NCI-H2107 treated with DMSO at 0.1 percent for 48 hours (cell line): ENCODE measurements around the gene MAP2K6.

ENCODE experiments used
- DNase-seq: peaks from one replicate; lab custom pipeline; 2025; ENCODE audit not compliant: unreplicated experiment; lab: John Stamatoyannopoulos, UW

Gene MAP2K6

DNA sequence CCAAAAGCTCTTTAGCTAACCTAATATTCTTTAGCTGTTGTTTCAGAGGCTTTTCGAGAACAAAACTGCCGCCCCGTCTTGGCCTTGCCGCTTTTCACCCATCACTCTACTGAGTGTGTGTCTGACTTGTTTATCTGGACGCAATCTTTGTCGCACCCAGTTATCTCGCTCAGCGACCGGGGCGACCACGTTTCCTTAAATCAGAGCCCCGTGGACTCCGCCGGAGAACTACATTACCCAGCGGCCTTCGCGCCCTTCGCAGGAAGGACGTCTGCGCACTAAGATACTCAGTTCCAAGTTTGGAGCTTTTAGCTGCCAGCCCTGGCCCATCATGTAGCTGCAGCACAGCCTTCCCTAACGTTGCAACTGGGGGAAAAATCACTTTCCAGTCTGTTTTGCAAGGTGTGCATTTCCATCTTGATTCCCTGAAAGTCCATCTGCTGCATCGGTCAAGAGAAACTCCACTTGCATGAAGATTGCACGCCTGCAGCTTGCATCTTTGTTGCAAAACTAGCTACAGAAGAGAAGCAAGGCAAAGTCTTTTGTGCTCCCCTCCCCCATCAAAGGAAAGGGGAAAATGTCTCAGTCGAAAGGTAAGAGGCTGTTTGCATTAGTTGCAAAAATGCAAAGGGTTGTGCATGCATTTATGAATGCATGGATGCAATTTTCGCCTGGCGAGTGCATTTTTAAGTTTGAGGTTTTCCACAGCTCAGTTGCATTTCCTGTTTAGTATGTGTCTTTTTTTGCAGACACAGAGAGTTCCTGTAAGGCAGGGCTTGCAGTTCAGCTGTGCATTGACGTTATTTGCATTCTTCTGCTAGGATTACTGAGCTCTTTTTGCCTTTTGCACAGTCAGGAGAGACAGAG, at the start of gene MAP2K6:
Gene MAP2K6 (plus strand): TSS at position 290 of the 867 bp plus-strand sequence. CDS start 288 bp downstream, at position 578.
- DNase-seq: peak; percentile 28

DNA sequence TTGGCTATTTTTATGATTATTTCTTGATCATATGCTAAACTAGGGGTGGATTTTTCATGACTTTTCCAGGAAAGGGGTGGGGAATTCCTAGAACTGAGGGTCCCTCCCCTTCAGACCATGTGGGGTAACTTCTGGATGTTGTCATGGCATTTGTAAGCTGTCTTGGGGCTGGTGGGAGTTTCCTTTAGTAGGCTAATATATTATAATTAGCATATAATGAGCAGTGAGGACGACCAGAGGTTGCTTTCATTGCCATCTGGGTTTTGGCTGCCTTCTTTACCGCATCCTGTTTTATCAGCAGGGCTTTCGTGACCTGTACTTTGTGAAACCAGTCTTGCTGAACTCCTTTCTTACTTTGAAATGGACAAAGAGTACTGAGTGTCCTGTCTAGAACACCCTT, 47.2 kb upstream of the MAP2K6 start:
- no peak for DNase-seq

DNA sequence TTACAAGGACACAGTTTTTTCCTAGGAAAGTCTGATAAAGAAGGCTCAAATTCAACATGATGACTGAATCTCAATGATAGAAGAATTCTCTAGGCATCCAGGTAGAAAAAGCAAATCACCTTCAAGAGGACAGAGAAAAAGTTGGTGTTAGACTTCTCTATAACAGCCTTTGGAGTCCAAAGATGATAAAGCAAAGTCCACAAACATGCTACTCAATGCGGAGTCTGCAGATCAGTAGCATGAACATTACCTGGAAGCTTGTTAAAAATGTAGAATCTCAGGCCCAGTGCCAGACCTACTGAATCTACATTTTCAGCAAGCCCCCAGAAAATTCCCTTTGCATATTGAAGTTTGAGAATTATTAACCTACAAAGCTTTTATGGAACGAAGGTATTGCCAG, 41.4 kb upstream of the MAP2K6 start:
- no peak for DNase-seq

DNA sequence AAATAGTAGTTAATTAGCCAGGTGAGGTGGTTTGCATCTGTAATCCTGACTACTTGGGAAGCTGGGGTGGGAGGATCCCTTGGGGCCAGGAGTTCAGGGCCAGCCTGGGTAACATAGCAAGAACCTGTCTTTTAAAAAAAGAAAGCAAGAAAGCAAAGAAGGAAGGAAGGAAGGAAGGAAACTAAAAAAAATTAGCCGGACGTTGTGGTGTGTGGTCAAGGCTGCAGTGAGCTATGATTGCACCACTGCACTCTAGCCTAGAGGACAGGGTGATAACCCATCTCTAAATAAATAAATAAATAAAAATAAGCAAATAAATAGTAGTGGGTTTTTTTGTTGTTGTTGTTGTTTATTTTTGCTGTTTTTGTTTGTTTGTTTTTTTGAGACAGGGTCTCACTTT, 39.3 kb upstream of the MAP2K6 start:
- DNase-seq: no peak

DNA sequence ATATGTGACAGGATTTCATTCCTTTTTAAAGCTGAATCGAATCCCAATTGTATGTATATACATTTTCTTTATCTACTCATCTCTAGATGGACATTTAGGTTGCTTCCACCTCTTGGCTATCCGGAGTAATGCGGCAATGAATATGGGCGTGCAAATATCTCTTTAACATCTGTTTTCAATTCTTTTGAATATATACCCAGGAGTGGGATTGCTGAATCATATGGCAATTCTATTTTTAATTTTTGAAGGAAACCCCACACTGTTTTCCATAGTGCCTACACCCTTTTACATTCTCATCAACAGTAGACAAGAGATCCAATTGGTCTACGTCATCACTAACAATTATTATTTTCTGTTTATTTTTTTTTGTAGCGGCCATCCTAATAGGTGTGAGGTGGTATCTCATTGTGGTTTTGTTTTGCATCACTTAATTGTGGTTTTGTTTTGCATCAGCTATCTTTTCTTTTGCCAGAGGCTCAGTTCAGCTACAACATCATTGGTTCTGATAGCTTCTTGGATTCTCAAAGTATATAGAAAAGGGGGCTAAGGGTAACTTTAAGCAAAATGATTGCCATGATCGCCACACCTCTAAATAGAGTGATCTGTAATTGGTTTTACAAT, 25.6 kb upstream of the MAP2K6 start:
- DNase-seq: no peak

DNA sequence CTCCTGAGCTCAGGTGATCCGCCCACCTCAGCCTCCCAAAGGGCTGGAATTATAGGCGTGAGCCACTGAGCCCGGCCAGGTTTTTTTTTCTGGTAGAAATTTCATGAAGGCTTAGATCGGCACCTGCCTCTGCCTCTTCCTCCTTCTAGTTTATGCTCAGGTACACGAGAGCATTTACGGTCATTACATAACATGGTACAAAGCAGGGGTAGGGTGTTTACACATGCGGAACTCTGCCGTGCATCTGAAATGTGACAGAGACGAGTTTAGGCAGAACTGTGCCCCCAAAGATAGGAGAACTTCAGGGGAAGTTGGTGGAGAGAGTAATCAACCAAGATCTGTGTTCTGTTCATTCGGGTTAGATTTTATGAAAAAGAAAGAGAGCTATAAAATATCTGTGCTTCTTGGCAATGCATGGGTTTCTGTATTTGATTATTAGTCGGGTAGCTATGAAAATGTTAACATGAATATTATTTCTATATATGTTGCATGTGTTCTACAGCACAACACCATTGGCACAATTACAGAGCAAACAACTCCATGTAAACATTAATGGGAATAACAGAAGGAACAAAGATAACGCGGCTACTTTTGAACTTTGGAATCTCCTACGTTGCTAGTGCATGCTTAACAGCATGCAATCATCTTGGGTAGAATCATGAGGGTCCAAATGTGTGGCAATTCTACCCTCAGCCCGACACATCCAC, 23.5 kb upstream of the MAP2K6 start:
- no peak for DNase-seq

DNA sequence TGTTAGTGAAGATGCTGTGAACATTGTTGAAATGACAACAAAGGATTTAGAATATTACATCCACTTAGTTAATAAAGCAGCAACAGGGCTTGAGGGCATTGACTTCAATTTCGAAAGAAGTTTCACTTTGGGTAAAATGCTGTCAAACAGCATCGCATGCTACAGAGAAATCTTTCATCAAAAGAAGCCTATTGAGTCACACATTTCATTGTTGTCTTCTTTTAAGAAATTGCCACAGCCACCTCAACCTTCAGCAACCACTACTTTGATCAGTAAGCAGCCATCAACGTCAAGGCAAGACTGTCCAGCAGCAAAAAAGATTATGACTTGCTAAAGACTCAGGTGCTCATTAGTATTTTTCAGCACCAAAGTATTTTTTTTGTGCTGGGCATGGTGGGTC, 13.2 kb upstream of the MAP2K6 start:
- DNase-seq: no peak

DNA sequence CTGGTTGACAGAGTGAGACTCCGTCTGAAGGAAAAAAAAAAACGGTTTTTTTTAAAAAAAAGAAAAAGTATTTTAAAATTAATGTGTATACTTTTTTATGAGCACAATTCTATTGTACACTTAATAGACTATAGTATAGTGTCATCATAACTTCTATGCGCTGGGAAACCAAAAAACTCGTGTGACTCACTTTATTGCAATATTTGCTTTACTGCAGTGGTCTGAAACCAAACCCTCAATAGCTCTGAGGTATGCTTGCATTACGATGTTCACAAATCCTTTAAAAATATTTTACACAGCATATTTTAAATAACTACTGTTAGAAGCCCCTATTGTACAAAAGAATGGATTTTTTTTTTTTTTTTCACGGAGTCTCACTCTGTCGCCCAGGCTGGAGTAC, 12.4 kb upstream of the MAP2K6 start:
- DNase-seq: no peak

DNA sequence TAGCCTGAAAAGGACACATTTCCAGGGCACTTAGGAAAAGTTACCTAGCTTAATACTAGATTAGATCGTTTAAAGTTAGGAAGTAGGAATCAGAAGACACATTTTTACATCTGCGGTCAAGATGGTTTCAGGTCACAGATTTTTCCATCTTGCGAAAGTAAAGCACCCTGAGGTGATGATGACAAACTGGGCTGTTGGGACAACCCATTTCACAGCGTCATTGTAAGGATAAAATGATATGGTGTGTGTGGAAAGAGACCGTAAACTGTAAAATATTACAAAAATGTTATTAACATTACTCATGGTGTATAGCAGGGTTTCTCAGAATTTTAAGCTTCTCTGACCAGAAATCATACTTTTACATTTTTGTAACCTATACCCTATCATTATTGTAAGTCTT, 10.1 kb upstream of the MAP2K6 start:
- DNase-seq: no peak

DNA sequence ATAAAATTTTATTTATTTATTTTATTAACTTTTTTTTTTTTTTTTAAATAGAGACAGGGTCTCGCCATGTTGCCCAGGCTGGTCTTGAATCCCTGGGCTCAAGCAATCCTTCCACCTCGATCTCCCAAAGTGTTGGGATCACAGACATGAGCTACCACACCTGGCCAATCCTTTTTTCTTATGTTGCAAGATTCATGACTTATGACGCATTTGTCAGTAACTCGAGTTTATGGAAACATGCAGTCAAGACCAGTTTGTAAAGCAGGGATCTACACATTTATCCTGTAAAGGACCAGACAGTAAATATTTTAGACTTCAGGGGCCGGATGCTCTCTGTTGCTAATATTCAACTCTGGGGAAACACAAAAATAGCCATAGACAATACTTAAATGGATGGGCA, 9.4 kb upstream of the MAP2K6 start:
- no peak for DNase-seq

DNA sequence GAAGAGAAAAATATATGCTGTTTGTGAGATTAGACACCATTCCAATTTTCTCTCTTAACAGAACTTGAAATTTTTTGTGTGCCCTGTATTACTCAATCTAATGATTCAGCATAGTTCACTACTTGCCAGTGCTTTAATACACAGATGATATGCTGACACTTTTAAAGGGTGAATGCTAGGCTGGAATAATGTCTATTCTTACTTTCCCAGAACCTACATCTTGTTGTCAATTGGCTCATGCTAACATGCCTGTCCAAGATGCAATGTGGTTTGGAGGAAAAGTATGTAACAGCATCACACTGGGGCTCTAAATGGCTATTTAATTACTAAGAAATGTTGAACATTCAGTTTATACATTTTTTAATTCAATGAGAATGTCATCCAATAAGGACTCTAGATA, 7.6 kb upstream of the MAP2K6 start:
- DNase-seq: no peak

DNA sequence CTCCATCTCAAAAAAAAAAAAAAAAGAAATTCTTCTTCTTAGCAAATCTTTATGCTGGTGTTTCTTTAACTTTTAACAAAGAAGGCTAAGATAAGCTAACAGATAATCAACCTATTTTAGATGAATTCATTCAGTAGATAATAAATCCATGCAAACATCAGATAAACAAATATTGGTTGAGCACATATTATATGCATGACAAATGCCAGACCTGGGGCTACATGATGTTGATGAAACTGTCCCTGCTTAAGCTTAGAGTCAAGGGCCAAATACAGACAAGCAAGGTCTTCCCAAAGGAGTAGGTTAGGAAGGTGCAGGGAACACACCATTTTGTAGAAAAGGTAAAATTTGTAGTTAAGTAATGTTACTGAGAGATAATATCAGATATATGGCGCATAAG, 6.7 kb upstream of the MAP2K6 start:
- DNase-seq: no peak

DNA sequence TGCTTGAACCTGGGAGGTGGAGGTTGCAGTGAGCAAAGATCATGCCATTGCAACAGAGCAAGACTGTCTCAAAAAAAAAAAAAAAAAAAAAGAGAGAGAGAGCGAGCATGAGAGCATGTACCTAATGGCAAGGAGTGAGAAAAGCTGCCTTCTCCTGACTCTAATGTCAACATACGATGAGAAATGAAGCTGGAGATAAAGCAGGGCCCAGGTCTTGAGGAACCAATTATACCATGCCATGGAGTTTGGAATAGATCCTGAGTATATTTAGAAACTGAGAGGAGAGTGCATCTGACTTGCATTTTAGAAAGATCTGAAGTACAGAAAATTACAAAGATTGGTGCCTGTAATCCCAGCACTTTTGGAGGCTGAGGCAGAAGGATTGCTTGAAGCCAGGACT, 3.8 kb upstream of the MAP2K6 start:
- DNase-seq: no peak

DNA sequence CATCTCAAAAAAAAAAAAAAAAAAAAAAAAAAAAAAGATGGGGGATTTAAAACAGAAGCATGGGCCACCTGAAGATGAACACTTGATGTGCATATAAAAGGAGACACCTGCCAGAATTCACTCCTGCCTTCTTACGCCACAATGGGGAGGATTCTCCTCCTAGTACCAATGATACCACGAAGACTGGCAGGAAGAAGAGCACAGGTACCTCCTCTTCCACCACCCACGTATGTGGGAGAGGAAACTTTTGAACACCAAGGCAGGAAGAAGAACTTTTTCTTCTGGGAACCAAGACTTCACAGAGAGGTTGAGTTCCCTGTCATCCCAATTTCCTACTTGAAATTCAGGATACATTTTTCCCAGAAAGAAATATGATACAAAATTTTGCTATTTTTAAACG, 2.7 kb upstream of the MAP2K6 start:
- no peak for DNase-seq

DNA sequence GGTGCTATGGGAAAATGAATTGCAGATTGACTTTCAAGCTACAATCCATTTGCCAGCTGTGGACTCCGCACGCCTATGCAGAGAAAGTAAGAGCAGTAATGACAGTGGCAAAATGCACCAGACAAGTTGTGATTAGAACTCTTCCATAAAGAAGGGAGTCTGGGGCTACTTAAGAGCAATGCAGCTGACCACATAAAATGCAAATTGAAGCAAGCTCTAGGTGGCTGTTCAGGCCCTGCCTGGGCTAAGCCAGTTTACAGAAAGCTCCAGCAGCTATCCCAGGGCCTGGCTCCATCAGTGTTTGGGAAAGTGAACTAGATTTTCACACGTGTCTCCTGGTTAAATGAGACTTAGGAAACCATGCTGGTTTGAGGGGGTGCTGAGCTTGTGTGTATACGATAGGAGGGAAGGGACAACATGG, 2.2 kb upstream of the MAP2K6 start:
- DNase-seq: no peak

DNA sequence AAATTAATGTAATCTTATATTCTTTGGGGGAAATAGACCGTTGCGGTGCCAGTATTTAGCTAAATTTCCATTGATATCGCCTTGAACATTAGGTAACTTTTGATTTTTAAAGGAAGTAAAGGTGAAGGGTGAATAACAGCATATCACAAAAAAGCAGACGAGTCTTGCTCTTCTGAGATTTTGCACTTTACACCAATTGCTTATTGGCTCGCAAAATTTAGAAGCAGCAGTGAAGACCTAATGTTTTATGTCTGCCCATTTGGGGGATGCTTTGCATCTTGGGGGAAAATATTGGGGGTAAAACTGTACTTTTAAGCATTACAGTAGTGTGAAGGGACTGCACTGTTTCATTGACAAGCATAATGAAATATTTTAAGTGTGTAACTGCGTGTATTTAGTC, 934 bp downstream of the MAP2K6 start:
- DNase-seq: no peak

DNA sequence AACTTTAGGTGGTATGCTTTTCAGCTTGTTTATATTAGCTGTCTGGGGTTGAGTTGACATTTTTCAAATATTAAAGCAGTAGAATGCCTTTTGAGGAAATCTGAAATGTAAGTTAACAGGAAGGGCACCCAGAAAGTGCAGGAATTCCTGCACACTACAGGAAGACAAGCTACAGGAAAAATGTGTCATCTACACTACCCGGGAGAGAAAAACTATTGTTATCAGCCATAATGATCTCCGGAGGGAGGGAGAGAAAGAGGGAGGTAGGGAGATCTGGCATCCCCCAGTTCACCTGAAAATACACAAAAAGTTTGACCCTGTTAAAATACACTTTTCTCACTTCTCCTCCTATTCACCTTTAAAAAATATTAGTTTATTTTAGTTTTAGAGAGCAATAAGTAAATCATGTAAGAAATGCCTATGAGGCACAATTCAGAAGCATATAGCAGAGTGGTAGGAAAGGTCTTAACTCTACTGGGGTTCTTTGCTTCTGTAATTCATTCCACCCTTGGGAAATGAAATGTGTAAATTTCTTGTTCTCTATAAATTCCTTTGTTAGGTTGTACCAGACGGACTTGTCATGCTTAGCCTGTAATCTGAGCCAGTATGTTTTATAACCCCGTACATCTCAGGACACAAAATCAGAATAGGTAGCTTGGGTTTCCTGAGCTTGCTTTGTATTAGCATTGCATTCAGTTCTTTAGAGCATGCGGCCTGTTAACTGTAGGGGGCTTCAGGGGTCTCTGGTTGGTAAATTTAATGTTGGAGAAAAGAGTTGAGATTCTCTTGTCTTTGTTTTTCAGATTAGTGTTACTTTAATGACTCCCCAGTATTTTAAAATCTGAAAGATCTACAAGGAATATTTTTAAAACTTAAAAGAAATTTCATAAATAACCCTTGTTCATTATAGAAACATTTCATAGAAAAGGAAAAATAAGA, 3.3 kb downstream of the MAP2K6 start:
- peak; percentile 21 for DNase-seq

DNA sequence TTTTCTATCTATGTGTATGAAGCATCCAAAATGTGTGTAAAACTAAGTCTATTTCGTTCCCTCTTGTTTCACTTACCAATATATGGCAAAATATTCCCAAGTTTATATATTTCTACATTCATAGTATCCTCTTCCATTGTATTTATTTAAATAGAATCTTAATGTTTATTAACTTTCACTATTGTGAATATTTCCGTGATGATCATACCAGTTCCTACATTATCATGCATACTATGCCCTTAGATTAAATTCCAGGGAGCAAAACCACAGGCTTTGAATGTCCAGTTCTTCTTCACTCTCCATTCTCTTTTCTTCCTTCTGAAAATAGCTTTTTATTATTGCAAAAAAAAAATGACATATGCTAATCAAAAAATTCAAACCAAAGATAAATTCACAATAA, 4.0 kb downstream of the MAP2K6 start:
- DNase-seq: no peak

DNA sequence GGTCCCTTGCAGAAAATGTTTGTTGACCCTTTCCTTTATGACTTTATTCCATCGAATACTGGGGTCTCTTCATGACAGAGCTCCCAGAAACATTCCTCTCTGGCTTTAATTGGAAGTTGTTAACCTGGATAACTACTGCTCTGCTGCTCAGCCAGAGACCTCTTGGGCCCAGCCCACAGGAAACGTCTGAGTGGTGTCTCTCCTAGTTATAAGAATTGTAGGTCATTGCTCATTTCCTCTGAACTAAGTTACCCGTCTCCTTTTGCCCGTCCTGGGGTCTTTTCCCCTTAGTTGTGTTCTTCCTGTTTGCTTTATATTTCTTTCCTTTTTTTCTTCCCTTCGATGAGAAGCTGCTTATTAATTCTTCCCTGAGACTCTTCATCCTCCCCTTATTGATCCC, 9.0 kb downstream of the MAP2K6 start:
- DNase-seq: no peak

DNA sequence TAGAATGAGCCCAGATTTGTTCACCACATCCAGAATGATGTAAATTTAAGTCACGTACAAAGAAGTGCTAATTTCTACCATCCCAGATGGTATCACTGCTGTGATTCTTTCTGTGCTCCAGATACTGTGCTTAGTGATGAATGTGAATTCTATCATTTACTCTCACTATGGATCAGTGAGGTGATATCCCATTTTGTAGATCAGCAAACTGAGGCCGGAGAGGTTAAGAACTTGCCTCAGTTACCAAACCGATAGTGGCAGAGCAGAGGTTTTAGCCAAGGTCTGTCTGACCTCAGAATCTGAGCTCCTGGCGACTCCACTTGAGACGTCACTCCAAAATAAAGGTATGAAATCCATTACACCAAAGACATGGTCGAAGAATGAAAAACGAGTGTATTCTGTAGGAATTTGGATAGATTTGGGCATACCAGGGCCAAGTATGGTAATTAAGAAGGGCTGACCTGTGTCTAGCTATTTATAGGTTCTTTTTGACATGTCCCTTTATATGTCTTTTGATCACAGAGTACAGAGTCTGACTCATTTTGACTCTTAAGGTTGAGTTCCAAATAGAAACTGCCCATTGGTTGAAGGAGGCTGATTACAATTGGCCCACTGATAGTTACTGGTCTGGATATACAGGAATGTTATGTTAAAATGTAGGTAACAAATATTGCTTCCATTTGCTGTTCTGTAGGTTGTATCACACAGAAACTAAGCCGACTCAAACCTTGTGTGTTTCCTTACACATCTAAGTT, 10.0 kb downstream of the MAP2K6 start:
- DNase-seq: no peak
